GM12865 (cell line): ENCODE results near the gene ZNF554.

Experiments
- DNase-seq: peaks from one replicate; pipeline ENCODE4 v3.0.0; 2010; ENCODE audit warnings: low read depth
- H3K4me3 ChIP-seq: 2 replicates; pipeline ENCODE4 v1.5.1; 2011; ENCODE audit warnings: mild to moderate bottlenecking, low read depth, low read length, control low read depth
- CTCF ChIP-seq: IDR thresholded peaks from 2 replicates; pipeline ENCODE4 v1.5.1; 2011; ENCODE audit warnings: low read length, control low read depth, low read depth, inconsistent platforms; ENCODE audit not compliant: insufficient read depth; ENCODE audit errors: missing control alignments

Gene ZNF554

GRCh38 chr19:2775556-2776430 lies 43.9 kb upstream of the ZNF554 start:
- TF ChIP-seq CTCF, result no peak
- H3K4me3 ChIP-seq, result no peak overlapping the region
- DNase-seq, result no peak

DNA sequence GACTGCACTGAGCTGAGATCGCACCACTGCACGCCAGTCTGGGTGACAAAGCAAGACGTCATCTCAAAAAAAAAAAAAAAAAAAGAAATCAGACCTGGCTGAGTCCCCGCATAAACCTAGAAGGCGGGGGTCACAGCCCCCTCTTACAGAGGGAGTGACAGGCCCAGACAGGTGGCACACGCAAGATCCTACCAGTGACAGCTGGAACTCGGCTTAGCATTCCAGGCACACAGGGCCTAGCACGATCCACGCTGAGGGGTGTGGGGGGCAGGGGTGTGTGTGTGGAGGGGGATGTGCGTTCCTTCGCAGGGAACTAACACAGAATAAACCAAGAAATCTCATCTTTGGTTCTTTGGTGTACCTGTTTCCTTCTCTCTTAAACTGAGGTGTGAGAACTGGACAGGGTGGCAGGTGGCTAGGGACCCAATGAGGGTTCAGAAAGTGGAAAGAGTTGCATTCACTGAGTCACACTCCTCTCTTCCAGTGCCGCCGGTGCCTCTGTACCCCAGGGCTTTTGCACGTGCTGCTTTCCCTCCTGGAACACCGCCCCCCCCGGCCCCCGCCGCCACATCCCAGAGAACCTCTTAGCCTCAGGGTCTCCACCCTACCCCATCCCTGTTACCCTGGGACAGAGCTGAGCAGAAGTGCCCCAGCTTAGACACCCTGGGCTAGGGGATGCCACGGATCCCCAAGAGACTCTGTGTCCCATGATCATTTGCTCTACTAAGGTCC lies 41.5 kb upstream of the ZNF554 start:
- no peak for TF ChIP-seq CTCF
- no peak overlapping the region for H3K4me3 ChIP-seq
- DNase-seq, result no peak

GRCh38 chr19:2779121-2779740 lies 40.4 kb upstream of the ZNF554 start:
- no peak for DNase-seq
- H3K4me3 ChIP-seq, result no peak overlapping the region
- TF ChIP-seq CTCF, result no peak

GRCh38 chr19:2780284-2780683 lies 39.4 kb upstream of the ZNF554 start:
- TF ChIP-seq CTCF, result no peak
- DNase-seq, result no peak
- H3K4me3 ChIP-seq, result no peak overlapping the region

- TF ChIP-seq CTCF, result no peak
- DNase-seq, result no peak
- H3K4me3 ChIP-seq, result peak overlapping the region; percentile 79
Measured at GRCh38 chr19:2782329-2782935, 37.2 kb upstream of the ZNF554 start.

DNA sequence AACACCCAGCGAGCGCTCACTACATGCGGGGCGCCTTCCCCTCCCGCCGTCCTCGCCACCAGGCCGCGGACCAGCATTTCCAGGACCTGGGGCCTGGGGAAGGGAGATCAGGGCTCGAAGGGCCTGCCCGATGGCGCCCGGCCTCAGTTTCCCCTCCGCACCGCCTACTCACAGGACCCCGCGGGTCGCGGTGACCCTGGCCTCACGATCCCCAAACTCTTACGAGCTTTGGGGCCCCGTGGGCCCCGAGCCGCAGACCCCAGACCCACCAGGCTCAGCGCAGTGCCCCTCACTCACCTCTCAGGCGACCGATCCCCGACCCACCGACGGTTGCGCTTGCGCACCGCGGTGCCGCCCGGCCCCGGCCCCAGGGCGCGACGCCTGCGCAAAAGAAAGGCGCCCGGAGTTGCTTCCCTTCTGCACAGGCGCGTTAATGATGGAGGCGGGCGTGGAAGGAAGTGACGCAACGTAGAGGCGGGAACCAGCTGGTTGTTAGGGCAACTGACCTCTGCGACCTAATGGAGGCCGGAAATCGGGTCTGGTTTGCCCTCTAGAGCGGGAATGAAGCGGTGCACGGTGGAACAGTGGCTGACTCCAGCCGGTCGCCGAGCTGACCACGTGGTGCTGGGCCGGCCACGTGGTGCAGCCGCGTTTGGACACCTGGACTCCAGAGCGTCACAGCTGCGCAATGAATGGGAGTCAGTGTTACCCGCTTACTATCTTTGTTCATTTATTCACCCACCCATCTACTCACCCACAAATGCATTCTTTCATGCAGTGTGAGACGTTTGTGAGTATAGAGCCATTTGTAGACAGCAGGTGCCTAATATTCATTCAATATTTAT lies 36.5 kb upstream of the ZNF554 start, which contains the start of gene SGTA:
SGTA (minus strand) TSS at position 338 of the 845 bp plus-strand sequence. CDS start 14,205 bp downstream, outside the sequence.
- DNase-seq, result peak; percentile 100
- H3K4me3 ChIP-seq, result peak within 1 kb of the TSS; percentile 79
- peak; percentile 36 for TF ChIP-seq CTCF
